ENCODE measurements around the gene CALN1. TPM values are rescaled to one million over a fixed set of nuclear protein-coding genes. Genes with fewer than 3 reads are reported as not detected.

CALN1 gene
- total RNA-seq, 1 donor from 2014 or later = not detected

- H3K36me3 Mint-ChIP-seq (ENCODE audit: unreplicated experiment) = no peaks in the 10 kb centered on the region
- H3K4me3 Mint-ChIP-seq (ENCODE audit: unreplicated experiment) = no peak overlapping the region
These were observed 151.7 kb downstream of the CALN1 start for GRCh38 chr7:72260406-72260805.

GRCh38 chr7:72258074-72258473, 154.1 kb downstream of the CALN1 start:
- DNase-seq (ENCODE audit: extremely low spot score, unreplicated experiment) = no peak
- Mint-ChIP-seq H3K4me1 (ENCODE audit: unreplicated experiment) (no peaks in the 10 kb centered on the region), H3K36me3 (ENCODE audit: unreplicated experiment) (no peaks in the 10 kb centered on the region), H3K4me3 (ENCODE audit: unreplicated experiment) (no peak overlapping the region), H3K27me3 (ENCODE audit: unreplicated experiment) (no peaks in the 10 kb centered on the region), H3K9me3 (ENCODE audit: unreplicated experiment) (peaks cover 36% of the 10 kb centered on the region), H3K27ac (ENCODE audit: unreplicated experiment) (no peak overlapping the region)
- TF ChIP-seq CTCF (IDR thresholded peaks at IDR 0.05) = no peak

More at GRCh38 chr7:72260406-72260805, 151.7 kb downstream of the CALN1 start:
- no peak for TF ChIP-seq CTCF (IDR thresholded peaks at IDR 0.05)
- H3K27ac Mint-ChIP-seq (ENCODE audit: unreplicated experiment) = no peak overlapping the region
- no peak for DNase-seq (ENCODE audit: extremely low spot score, unreplicated experiment)
- no peaks in the 10 kb centered on the region for H3K27me3 Mint-ChIP-seq (ENCODE audit: unreplicated experiment)
- peaks cover 41% of the 10 kb centered on the region for H3K9me3 Mint-ChIP-seq (ENCODE audit: unreplicated experiment)
- H3K4me1 Mint-ChIP-seq (ENCODE audit: unreplicated experiment) = no peaks in the 10 kb centered on the region

- Mint-ChIP-seq H3K9me3 (ENCODE audit: unreplicated experiment) (peaks cover 46% of the 10 kb centered on the region), H3K27ac (ENCODE audit: unreplicated experiment) (no peak overlapping the region), H3K36me3 (ENCODE audit: unreplicated experiment) (peaks cover 2% of the 10 kb centered on the region), H3K4me3 (ENCODE audit: unreplicated experiment) (no peak overlapping the region), H3K4me1 (ENCODE audit: unreplicated experiment) (no peaks in the 10 kb centered on the region), H3K27me3 (ENCODE audit: unreplicated experiment) (no peaks in the 10 kb centered on the region)
- TF ChIP-seq CTCF (IDR thresholded peaks at IDR 0.05) = no peak
- no peak for DNase-seq (ENCODE audit: extremely low spot score, unreplicated experiment)
These were observed 157.7 kb downstream of the CALN1 start for GRCh38 chr7:72254455-72254854.

GRCh38 chr7:72249106-72249505, 163.0 kb downstream of the CALN1 start:
- Mint-ChIP-seq H3K36me3 (ENCODE audit: unreplicated experiment) (peaks cover 2% of the 10 kb centered on the region), H3K9me3 (ENCODE audit: unreplicated experiment) (peaks cover 48% of the 10 kb centered on the region), H3K4me3 (ENCODE audit: unreplicated experiment) (no peak overlapping the region), H3K27me3 (ENCODE audit: unreplicated experiment) (no peaks in the 10 kb centered on the region), H3K4me1 (ENCODE audit: unreplicated experiment) (no peaks in the 10 kb centered on the region), H3K27ac (ENCODE audit: unreplicated experiment) (no peak overlapping the region)
- DNase-seq (ENCODE audit: extremely low spot score, unreplicated experiment) = no peak
- TF ChIP-seq CTCF (IDR thresholded peaks at IDR 0.05) = no peak

GRCh38 chr7:72244826-72245398, 167.2 kb downstream of the CALN1 start:
- Mint-ChIP-seq H3K4me3 (ENCODE audit: unreplicated experiment) (no peak overlapping the region), H3K27ac (ENCODE audit: unreplicated experiment) (no peak overlapping the region), H3K9me3 (ENCODE audit: unreplicated experiment) (peaks cover 45% of the 10 kb centered on the region), H3K36me3 (ENCODE audit: unreplicated experiment) (no peaks in the 10 kb centered on the region), H3K27me3 (ENCODE audit: unreplicated experiment) (no peaks in the 10 kb centered on the region), H3K4me1 (ENCODE audit: unreplicated experiment) (no peaks in the 10 kb centered on the region)
- TF ChIP-seq CTCF (IDR thresholded peaks at IDR 0.05) = no peak
- no peak for DNase-seq (ENCODE audit: extremely low spot score, unreplicated experiment)

Measured in osteocyte (in vitro differentiated cells).